Fibroblast of skin of right quadriceps (primary cell): ENCODE measurements around the gene SH3RF3.
A peak's percentile ranks its signal among the peaks of the same experiment; 100 is the strongest.

Experiments used
- DNase-seq: peaks from one replicate; pipeline ENCODE4 v3.0.0-alpha.2; 2013

Gene SH3RF3

GRCh38 chr2:109367683-109368082, 238.7 kb downstream of the SH3RF3 start:
- DNase-seq, result no peak

DNA sequence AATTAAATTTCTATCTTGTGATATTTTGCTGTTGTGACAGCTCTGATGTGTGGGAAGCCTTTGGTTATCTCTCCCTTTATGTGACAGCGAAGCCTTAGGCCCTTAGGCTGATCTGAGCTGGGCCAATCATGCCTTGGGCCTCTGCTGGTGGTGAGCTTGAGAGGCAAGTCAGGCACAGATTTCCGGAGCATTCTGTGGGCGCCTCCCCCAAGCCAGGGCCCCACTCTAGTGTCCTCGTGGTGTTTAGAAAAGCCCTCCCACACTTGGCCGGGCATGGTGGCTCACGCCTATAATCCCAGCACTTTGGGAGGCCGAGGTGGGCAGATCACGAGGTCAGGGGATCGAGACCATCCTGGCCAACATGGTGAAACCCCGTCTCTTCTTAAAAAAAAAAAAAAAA, 239.8 kb downstream of the SH3RF3 start:
- DNase-seq, result no peak

GRCh38 chr2:109369671-109370191, 240.7 kb downstream of the SH3RF3 start:
- no peak for DNase-seq

GRCh38 chr2:109370399-109371035, 241.5 kb downstream of the SH3RF3 start:
- no peak for DNase-seq

DNA sequence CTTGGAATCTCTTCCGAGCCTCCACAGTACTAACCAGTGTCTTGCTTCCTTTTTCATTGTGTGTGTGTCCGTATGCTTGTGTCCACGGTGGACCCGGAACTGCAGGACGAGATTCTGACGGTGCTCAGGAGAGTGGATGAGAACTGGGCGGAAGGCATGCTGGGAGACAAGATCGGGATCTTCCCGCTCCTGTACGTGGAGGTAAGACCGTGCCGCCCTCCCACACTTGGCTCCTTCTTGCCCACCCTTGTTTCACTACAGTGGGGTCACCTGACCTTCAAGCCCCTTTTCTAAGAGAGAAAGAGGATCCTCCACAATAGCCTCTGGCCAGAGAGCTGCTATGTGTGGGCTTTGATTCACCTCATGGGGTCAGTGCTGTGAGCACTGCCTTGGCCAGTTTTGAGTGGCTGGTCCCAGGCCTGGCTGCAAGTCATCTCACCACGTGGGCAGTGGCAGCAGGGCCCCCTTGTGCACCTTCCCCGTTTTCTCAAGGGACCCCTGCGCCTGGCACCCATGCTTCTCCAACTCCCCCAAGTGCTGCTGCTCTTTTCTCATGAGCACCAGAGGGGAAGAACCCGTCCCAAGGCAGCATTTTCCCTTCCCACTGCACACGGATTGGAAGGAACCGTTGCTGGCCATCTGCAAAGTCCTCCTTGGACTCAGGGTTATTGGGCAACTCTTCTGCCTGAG, 242.6 kb downstream of the SH3RF3 start:
- no peak for DNase-seq

DNA sequence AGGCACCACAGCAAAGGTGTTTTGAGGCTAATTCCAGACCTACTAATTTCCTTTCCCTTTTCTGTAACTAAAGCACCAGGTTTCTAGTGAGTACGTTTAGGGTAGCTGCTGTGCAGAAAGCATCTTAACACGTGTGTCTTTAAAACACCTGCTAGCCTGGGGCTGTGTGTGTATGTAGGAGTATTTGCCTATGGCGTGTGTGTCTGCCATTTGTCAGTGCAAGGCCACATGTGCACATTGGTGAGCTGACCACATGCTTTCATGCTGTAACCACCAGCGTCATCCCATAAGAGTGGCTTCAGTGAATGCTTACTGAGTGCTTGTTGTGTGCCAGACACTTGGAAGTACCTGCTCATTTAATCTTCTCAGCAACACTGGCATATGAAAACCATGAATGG, 243.2 kb downstream of the SH3RF3 start:
- no peak for DNase-seq

DNA sequence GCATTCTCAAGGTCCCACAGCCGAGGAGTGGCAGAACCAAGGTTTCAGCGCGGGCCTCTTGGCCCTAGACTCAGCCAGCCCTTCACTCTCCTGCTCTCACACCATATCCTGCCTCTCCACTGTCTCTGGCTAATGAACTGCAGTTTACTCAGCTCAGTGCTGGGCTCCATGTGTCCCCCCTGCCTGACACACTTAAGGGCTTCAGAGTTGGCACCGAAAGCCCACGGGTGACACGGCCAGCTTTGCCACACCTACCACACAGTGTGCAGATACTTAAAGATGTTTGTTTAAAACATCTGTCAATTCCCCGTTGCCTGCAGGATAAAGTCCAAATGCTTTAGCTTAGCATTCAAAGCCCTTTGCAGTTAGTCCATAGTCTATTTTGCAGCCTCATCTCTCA, 243.6 kb downstream of the SH3RF3 start:
- DNase-seq, result no peak

DNA sequence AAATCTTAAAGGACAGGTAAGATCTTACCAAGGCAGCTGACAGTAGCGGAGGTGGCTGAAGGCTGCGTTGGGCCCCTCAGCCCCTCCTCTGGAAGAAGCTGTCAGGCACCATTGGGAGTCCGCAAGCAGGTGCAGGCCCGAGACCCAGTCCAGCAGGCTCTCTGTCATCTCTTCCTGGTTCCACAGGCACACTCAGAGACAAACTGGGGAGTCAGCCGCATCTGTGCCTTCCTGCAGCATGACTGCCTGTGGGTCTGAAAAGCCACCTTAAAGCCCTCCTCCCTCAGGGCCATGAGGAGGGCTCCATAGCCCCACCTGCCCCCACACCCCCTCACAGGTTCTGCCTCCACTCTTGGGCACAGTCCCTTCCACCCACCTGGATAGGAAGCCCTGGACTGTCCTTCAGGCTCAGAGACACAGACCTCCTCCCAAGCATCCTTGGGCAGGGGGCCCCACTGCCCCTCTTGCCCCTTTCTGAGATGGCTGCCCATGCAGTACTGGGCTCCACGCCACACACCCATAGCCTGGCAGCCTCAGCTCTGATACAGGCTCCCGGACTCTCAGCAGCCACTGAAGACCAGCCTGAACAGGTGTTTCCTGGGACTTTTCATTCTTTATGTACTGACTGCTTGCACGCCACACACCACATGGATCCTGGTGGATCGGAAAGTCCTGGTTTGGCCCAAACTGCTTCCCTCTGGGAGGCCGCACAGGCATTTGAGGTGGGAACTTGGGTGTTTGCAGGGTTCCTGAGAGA, 245.0 kb downstream of the SH3RF3 start:
- DNase-seq, result no peak

DNA sequence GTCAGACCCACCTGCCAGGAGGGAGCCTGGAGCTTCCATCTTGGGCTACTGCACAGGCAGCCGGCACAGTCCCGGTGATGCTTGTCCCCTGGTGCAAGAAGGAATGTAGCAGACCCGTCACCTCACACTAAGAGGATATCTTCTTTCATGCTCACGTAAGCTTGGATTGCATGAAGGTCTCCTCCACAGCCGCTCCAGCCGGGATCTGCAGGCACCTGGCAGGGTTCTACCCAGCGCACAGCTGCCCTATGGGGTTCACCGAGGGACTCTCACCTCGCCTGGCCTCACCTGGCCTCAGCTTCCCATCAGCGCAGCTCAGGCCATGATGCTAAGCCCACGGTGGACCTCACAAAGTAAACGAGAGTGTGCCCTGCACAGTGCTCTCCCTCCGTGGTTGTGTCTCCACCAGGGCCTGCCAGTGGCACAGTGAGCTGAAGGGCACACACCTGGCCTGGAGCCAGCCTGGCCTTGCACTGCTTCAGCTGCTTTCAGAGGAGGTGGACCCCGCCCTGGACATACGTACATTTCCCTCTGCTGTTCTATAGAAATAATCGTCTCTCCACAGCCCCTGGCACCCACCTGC, 245.6 kb downstream of the SH3RF3 start:
- no peak for DNase-seq

GRCh38 chr2:109375131-109375561, 246.1 kb downstream of the SH3RF3 start:
- DNase-seq, result no peak

GRCh38 chr2:109375656-109376055, 246.7 kb downstream of the SH3RF3 start:
- DNase-seq, result no peak

GRCh38 chr2:109376115-109376514, 247.1 kb downstream of the SH3RF3 start:
- no peak for DNase-seq

- DNase-seq, result no peak
Observed at GRCh38 chr2:109376796-109377495, 247.9 kb downstream of the SH3RF3 start.

DNA sequence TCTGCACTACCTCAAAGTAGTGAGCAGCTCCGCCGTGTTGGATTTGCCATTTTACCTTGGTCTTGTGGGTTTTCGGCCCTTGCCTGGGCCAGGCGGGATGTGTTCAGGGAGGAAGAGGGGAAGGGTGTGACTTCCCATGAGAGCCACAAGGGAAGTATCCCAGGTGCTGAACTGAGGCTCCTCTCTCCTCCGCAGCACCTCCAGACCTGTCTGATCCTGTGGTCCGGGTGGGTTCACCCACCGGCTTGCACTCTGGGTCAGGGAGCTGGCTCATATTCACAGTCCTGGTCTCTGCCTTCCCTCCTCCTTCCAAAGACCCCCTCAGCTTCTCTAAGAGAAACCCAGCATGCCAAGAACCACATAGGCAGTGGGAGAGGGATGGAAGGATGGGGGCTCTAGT, 249.0 kb downstream of the SH3RF3 start:
- no peak for DNase-seq

- no peak for DNase-seq
Observed at GRCh38 chr2:109378682-109379081, 249.7 kb downstream of the SH3RF3 start.

DNA sequence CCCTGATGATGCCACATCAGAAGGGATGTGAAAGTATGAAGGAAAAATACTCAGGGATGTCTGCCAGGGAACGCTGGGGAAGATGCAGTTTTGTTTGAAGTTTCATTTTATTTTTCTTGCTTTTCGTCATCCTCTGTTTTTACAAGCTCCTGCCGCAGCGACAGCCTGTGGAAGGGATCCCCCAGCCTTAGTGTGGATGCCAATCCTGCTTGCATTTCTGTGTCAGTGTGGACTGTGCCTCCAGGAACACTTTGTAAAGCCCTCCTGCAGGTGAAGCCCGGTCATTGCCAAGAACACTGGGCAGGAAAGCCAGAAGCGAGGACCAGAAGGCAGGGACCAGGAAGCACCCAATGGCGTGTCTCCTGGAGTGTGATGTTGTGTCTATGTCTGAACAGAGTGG, 250.5 kb downstream of the SH3RF3 start:
- no peak for DNase-seq

DNA sequence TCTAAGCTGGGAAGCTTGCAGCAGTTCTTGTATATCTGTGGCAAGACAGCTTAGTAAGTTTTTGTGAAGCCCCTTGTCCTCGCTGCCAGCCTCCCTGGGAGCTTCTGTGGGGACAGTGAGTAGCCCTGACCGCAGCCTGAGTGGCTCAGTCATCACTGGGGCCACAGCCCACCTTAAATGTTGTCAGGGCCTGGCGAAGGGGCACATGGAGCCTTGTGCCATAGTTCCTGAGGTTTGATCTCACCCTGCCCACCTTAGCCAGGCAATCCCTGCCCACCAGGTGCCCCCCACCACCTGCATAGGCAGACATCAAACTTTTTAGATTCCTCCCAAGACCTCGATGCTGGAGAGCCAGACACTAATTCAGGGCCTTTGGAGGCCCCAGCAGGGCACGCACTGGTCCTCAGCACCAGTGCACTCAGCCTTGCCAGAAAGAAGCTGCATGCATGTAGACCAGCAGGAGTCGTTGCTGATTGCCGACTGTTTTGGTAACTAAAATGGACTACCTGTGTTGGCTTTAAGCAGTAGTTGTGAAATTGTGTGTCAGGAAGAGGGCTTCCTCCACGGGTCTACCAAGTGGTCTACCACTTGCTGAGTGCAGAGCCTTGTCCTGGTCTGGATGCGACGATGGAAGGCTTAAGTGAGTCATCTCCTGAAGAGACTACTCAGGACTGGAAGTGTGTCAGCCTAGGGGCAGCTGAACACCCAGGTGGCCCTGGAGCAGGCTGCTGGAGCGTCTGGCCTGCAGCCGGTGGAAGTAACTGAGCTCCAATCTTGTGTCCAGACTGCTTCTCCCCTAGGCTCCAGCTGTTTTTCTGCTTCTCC, 251.7 kb downstream of the SH3RF3 start:
- DNase-seq, result peak; percentile 15

DNA sequence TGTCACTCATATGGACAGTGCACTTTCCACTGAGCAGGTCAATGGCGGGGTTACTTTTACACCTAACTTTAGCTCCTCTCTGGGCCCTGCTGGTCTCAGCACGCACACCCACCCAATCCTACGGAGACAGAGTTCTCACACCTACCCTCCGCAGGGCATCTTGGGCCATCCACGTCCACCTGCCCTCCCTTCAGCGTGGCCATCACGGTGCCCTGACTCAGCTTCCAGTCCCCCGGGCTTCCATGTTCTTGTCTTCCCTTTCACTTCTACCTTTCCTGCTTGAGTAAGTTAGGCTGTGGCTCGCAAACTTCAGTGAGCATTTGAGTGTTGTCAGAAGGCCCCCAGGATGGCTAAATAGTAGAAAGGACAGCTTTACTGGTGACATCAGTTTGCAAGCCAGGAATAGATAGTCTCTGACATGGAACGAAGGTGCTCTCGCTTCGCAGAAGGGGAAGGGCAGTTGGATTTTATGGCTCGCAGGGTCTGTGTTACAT, 252.4 kb downstream of the SH3RF3 start:
- DNase-seq, result no peak

GRCh38 chr2:109382226-109382895, 253.4 kb downstream of the SH3RF3 start:
- DNase-seq, result no peak

GRCh38 chr2:109382951-109383350, 253.9 kb downstream of the SH3RF3 start:
- peak; percentile 67 for DNase-seq
